AG09319 (cell line): Measurements from ENCODE around the gene KCNJ10.

ENCODE experiments used
- DNase-seq: peaks from one replicate; pipeline ENCODE4 v3.0.0-alpha.2; 2010; ENCODE audit warnings: low read depth; ENCODE audit errors: extremely low read depth
- CTCF ChIP-seq: IDR thresholded peaks from 2 replicates; pipeline ENCODE4 v1.5.1; 2011; ENCODE audit warnings: low read depth, mild to moderate bottlenecking, inconsistent platforms, low read length, moderate library complexity

KCNJ10 gene

GRCh38 chr1:159958719-159959380 lies 111.1 kb downstream of the KCNJ10 start:
- no peak for DNase-seq

GRCh38 chr1:159957824-159958268 lies 112.1 kb downstream of the KCNJ10 start:
- no peak for TF ChIP-seq CTCF
- DNase-seq: no peak

More at GRCh38 chr1:159958719-159959380, 111.1 kb downstream of the KCNJ10 start:
- no peak for TF ChIP-seq CTCF

GRCh38 chr1:159955456-159955855 lies 114.5 kb downstream of the KCNJ10 start:
- no peak for DNase-seq
- TF ChIP-seq CTCF: no peak

GRCh38 chr1:159953536-159954515 lies 116.1 kb downstream of the KCNJ10 start, which contains the start of gene SLAMF9:
Gene SLAMF9 (minus strand): TSS chr1:159954237. CDS start chr1:159954137, 100 bp downstream.
- no peak for TF ChIP-seq CTCF
- DNase-seq: no peak

GRCh38 chr1:159952932-159953331 lies 117.0 kb downstream of the KCNJ10 start:
- no peak for TF ChIP-seq CTCF
- DNase-seq: no peak

- DNase-seq: no peak
- no peak for TF ChIP-seq CTCF
These were observed 118.4 kb downstream of the KCNJ10 start for GRCh38 chr1:159951551-159951950.

GRCh38 chr1:159951016-159951415 lies 118.9 kb downstream of the KCNJ10 start:
- DNase-seq: no peak
- no peak for TF ChIP-seq CTCF
